HL-60 (cell line): ENCODE data around the gene GSTM2.

Experiments
- CTCF ChIP-seq: IDR thresholded peaks from one replicate; pipeline ENCODE4 v1.5.1; 2011; ENCODE audit warnings: low read length, control low read depth, inconsistent platforms; ENCODE audit not compliant: insufficient read depth
- GABPA ChIP-seq: IDR thresholded peaks from 2 replicates; pipeline ENCODE4 v1.6.1; 2012; ENCODE audit warnings: low read depth
- POLR2AphosphoS5 ChIP-seq: IDR thresholded peaks from 2 replicates; pipeline ENCODE4 v1.6.1; 2012; ENCODE audit warnings: low read depth
- REST ChIP-seq: IDR thresholded peaks from 2 replicates; pipeline ENCODE4 v1.6.1; 2012; ENCODE audit warnings: low read depth; ENCODE audit not compliant: insufficient replicate concordance
- SPI1 ChIP-seq: IDR thresholded peaks from 2 replicates; pipeline ENCODE4 v1.6.1; 2012; ENCODE audit warnings: low read depth, mild to moderate bottlenecking, borderline replicate concordance

GRCh38 chr1:109654519-109654918, 13.3 kb upstream of the GSTM2 start:
- TF ChIP-seq REST: no peak
- no peak for TF ChIP-seq CTCF
- TF ChIP-seq GABPA: no peak
- TF ChIP-seq POLR2AphosphoS5: no peak
- TF ChIP-seq SPI1: no peak
